Suprapubic skin (tissue), 4 donors: ENCODE measurements around the gene FA2H. TPM values are rescaled to one million over a fixed set of nuclear protein-coding genes. Genes with fewer than 3 reads are reported as not detected.
"Not testable (repeated sequence)": the region's sequence is repeated elsewhere in the genome, so short reads cannot be mapped to it uniquely, and the experiment has no call there.

Source experiments
- DNase-seq, 2 donors: peaks; one replicate each; pipeline ENCODE4 v3.0.0-alpha.2; 2019; ENCODE audit warnings: low spot score in 2 of 2
- H3K27ac ChIP-seq: fragments of 200-600 bp; sonication (generic); one replicate; pipeline ENCODE4 v1.5.1; 2019
- H3K27me3 ChIP-seq: fragments of 200-600 bp; sonication (generic); one replicate; pipeline ENCODE4 v1.5.1; 2019
- H3K36me3 ChIP-seq: fragments of 200-600 bp; sonication (generic); one replicate; pipeline ENCODE4 v1.5.1; 2019
- H3K4me1 ChIP-seq: fragments of 200-600 bp; sonication (generic); one replicate; pipeline ENCODE4 v1.5.1; 2019
- H3K4me3 ChIP-seq: fragments of 200-600 bp; sonication (generic); one replicate; pipeline ENCODE4 v1.5.1; 2019; ENCODE audit warnings: mild to moderate bottlenecking
- H3K9me3 ChIP-seq: fragments of 200-600 bp; sonication (generic); one replicate; pipeline ENCODE4 v1.5.1; 2019
- EP300 ChIP-seq: sonication (generic); formaldehyde crosslinking; IDR thresholded peaks from one replicate; pipeline ENCODE4 v1.6.1; 2017; ENCODE audit warnings: antibody characterized with exemption
- POLR2A ChIP-seq, 2 donors: fragments of 450-650 bp; IDR thresholded peaks; one replicate each; pipeline ENCODE4 v1.6.1; 2017; ENCODE audit warnings: antibody characterized with exemption in 2 of 2, mild to moderate bottlenecking in 2 of 2, moderate library complexity in 2 of 2
- POLR2AphosphoS5 ChIP-seq, 3 donors: sonication (generic); formaldehyde crosslinking; IDR thresholded peaks; one replicate each; pipeline ENCODE4 v1.6.1; 2017; ENCODE audit warnings: antibody characterized with exemption in 3 of 3
- WGBS: methylation state at CpG from one replicate; pipeline ENCODE4 v1.1.5; 2018; 5-methylcytosine and 5-hydroxymethylcytosine counted together
- total RNA-seq, 4 donors: library from RNA; depleted of rRNA; stranded (reverse); fragments of >200 nt; gene quantifications; one replicate each; pipeline ENCODE4 v1.1.0, GENCODE V29; 2016
- TF ChIP-seq, protein P1 (sequence below), 2 donors: fragments of 200-600 bp in 1 of 2; fragments of 450-650 bp in 1 of 2; sonication (generic) in 1 of 2; IDR thresholded peaks; one replicate each; pipeline ENCODE4 v1.5.1; 2016 to 2019; ENCODE audit warnings: antibody characterized with exemption in 2 of 2, mild to moderate bottlenecking in 1 of 2, moderate library complexity in 1 of 2

The FA2H gene
- total RNA-seq, 4 donors from 2014 or later: 6.8 to 11.3 (median 8.8) TPM

DNA sequence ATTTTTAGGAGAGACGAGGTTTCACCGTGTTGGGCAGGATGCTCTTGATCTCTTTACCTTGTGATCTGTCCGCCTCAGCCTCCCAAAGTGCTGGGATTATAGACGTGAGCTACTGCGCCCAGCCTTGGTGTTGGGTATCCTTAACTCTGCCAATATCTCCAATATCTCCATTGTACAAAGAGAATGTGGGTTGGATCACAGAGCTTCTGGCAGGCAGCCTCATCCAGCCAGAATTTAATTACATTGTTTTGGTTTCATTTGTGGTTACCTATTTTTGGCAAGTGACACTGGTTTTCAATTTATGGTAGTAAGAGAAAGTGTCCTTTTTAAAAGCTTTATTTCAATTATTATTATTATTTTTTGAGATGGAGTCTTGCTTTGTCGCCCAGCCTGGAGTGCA lies 93.9 kb downstream of the FA2H start:
- no peak for DNase-seq
- Histone ChIP-seq H3K4me1 (no peaks in the 10 kb centered on the region), H3K27ac (no peak overlapping the region), H3K9me3 (no peaks in the 10 kb centered on the region), H3K36me3 (peaks cover 59% of the 10 kb centered on the region), H3K4me3 (no peak overlapping the region), H3K27me3 (no peaks in the 10 kb centered on the region)
- 83% methylated on average over 6 of the region's 6 CpGs for WGBS
- TF ChIP-seq POLR2AphosphoS5 (IDR thresholded peaks at IDR 0.05): no peak
- no peak for TF ChIP-seq POLR2A (IDR thresholded peaks at IDR 0.05)
- TF ChIP-seq, protein P1, sequence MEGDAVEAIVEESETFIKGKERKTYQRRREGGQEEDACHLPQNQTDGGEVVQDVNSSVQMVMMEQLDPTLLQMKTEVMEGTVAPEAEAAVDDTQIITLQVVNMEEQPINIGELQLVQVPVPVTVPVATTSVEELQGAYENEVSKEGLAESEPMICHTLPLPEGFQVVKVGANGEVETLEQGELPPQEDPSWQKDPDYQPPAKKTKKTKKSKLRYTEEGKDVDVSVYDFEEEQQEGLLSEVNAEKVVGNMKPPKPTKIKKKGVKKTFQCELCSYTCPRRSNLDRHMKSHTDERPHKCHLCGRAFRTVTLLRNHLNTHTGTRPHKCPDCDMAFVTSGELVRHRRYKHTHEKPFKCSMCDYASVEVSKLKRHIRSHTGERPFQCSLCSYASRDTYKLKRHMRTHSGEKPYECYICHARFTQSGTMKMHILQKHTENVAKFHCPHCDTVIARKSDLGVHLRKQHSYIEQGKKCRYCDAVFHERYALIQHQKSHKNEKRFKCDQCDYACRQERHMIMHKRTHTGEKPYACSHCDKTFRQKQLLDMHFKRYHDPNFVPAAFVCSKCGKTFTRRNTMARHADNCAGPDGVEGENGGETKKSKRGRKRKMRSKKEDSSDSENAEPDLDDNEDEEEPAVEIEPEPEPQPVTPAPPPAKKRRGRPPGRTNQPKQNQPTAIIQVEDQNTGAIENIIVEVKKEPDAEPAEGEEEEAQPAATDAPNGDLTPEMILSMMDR (IDR thresholded peaks at IDR 0.05): no peak
- TF ChIP-seq EP300: no peak

DNA sequence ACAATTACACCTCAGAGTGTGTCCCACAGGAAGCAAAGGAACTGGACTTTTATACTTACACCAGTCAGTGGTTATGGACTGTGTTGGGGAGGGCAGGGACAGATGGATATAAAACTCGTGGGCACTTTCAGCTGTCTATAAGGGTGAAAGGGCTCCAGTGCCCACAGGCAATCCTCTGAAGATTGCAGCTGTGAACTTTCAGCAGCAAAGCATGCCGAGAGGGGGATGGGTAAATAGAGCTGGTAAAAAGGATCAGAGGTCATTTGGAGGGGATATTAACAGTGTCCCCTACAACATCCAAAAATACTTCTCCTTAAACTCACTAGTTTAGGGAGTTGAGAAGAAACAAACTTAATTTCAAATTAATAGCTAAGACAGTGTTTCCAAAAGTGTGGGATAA lies 94.6 kb downstream of the FA2H start:
- TF ChIP-seq EP300: no peak
- TF ChIP-seq POLR2A (IDR thresholded peaks at IDR 0.05): no peak
- TF ChIP-seq POLR2AphosphoS5 (IDR thresholded peaks at IDR 0.05): no peak
- TF ChIP-seq, protein P1 (IDR thresholded peaks at IDR 0.05): no peak
- H3K9me3 ChIP-seq: no peaks in the 10 kb centered on the region
- no peaks in the 10 kb centered on the region for H3K4me1 ChIP-seq
- 41% methylated on average over 2 of the region's 2 CpGs for WGBS
- H3K4me3 ChIP-seq: no peak overlapping the region
- H3K27me3 ChIP-seq: no peaks in the 10 kb centered on the region
- H3K27ac ChIP-seq: no peak overlapping the region
- no peak for DNase-seq
- H3K36me3 ChIP-seq: peaks cover 60% of the 10 kb centered on the region

DNA sequence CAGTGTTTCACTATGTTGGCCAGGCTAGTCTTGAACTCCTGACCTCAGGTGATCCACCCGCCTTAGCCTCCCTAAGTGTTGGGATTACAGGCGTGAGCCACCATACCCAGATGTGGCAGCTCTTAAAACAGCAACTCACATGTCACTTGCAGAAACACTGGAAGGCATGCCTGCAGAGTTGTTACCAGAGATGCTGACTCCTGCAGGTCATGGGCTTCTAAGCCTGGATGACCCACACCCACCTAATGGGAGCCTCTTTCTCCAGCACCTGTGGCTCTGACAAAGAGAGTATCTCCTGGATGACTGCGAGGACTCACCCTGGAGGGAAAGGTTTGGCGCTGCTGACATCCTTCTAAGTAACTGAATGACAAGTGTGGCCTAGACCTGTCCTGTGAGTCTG lies 96.8 kb downstream of the FA2H start:
- no peak overlapping the region for H3K27ac ChIP-seq
- 95% methylated on average over 4 of the region's 4 CpGs for WGBS
- no peaks in the 10 kb centered on the region for H3K27me3 ChIP-seq
- H3K4me3 ChIP-seq: no peak overlapping the region
- peaks cover 67% of the 10 kb centered on the region for H3K36me3 ChIP-seq
- TF ChIP-seq EP300 (no peak), POLR2AphosphoS5 (IDR thresholded peaks at IDR 0.05) (no peak), POLR2A (IDR thresholded peaks at IDR 0.05) (no peak)
- TF ChIP-seq, protein P1 (IDR thresholded peaks at IDR 0.05): no peak
- no peaks in the 10 kb centered on the region for H3K9me3 ChIP-seq
- no peaks in the 10 kb centered on the region for H3K4me1 ChIP-seq
- DNase-seq: no peak

DNA sequence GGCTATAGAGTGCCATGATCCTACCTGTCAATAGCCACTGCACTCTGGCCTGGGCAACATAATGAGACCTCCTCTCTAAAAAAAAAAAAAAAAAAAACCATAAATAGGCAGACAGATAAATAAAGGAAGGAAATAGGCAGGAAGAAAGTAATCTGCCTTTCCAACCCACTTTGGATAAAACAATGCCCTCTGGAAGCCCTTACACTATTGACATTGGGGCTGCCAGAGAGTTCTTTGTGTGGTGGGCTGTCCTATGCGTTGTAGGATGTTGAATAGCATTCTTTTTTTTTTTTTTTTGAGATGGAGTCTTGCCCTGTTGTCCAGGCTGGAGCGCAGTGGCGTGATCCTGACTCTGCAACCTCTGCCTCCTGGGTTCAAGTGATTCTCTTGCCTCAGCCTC lies 100.7 kb downstream of the FA2H start:
- WGBS: 92% methylated on average over 3 of the region's 3 CpGs
- Histone ChIP-seq H3K36me3 (peaks cover 49% of the 10 kb centered on the region), H3K27ac (no peak overlapping the region), H3K4me3 (no peak overlapping the region), H3K27me3 (no peaks in the 10 kb centered on the region), H3K9me3 (no peaks in the 10 kb centered on the region), H3K4me1 (no peaks in the 10 kb centered on the region)
- DNase-seq: no peak
- no peak for TF ChIP-seq EP300
- no peak for TF ChIP-seq POLR2A (IDR thresholded peaks at IDR 0.05)
- TF ChIP-seq POLR2AphosphoS5 (IDR thresholded peaks at IDR 0.05): no peak
- TF ChIP-seq, protein P1 (IDR thresholded peaks at IDR 0.05): no peak

DNA sequence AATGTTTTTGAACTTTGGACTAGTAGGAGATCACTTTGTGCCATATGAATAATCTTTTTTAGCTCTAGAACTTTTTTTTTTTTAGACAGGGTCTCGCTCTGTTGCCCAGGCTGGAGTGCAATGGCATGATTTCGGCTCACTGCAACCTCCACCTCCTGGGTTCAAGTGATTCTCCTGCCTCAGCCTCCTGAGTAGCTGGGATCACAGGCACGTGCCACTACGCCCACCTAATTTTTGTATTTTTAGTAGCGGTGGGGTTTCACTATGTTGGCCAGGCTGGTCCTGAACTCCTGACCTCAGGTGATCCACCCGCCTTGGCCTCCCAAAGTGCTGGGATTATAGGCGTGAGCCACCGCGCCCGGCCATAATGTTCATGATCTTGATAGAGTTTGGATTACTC lies 105.7 kb downstream of the FA2H start:
- not testable (repeated sequence) for DNase-seq, H3K27me3 ChIP-seq, H3K4me3 ChIP-seq, H3K9me3 ChIP-seq, H3K27ac ChIP-seq
- Histone ChIP-seq H3K36me3 (peaks cover 23% of the 10 kb centered on the region), H3K4me1 (peaks cover 16% of the 10 kb centered on the region)
- 95% methylated on average over 10 of the region's 10 CpGs for WGBS

DNA sequence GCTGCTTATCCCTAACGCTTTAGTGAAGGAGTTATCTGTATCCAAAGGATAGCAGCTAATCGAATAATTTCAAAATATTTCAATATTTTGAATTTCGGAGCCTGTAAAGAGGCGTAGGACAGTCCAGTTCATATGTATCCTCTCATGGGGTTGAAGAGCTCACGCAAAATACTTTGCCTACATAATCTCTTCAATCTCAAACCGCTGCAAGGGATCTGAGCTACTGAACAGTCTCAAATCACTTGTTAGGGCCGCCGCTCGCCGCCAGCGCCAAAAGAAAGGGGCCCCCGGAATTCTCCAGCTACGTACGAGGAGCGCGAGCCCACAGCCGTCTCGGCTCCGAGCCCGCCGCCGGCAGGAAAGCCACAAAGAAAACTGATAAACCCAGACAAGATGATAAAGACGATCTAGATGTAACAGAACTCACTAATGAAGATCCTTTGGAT lies 107.3 kb downstream of the FA2H start:
- H3K27me3 ChIP-seq: no peaks in the 10 kb centered on the region
- no peak for DNase-seq
- peaks cover 16% of the 10 kb centered on the region for H3K4me1 ChIP-seq
- H3K27ac ChIP-seq: no peak overlapping the region
- peaks cover 23% of the 10 kb centered on the region for H3K36me3 ChIP-seq
- H3K4me3 ChIP-seq: peak overlapping the region; percentile 84
- TF ChIP-seq, protein P1 (IDR thresholded peaks at IDR 0.05): no peak
- TF ChIP-seq EP300 (no peak), POLR2A (IDR thresholded peaks at IDR 0.05) (no peak), POLR2AphosphoS5 (IDR thresholded peaks at IDR 0.05) (no peak)
- no peaks in the 10 kb centered on the region for H3K9me3 ChIP-seq
- WGBS: under 1% methylated on average over 23 of the region's 23 CpGs
